Thyroid gland (tissue), 4 donors: ENCODE results near the gene TMEM79.

ENCODE experiments used
- POLR2A ChIP-seq, 2 donors: fragments of 450-650 bp; IDR thresholded peaks; one replicate each; pipeline ENCODE4 v1.6.1; 2017; ENCODE audit warnings: antibody characterized with exemption in 2 of 2, mild to moderate bottlenecking in 2 of 2, moderate library complexity in 1 of 2
- TF ChIP-seq, protein P1 (sequence below), 6 experiments: fragments of 200-600 bp in 3 of 6; fragments of 450-650 bp in 3 of 6; sonication (generic) in 3 of 6; IDR thresholded peaks; one replicate each; pipeline ENCODE4 v1.5.1; 2016 to 2019; ENCODE audit warnings: antibody characterized with exemption in 6 of 6, mild to moderate bottlenecking in 2 of 6, inconsistent platforms in 1 of 6, moderate library complexity in 1 of 6

DNA sequence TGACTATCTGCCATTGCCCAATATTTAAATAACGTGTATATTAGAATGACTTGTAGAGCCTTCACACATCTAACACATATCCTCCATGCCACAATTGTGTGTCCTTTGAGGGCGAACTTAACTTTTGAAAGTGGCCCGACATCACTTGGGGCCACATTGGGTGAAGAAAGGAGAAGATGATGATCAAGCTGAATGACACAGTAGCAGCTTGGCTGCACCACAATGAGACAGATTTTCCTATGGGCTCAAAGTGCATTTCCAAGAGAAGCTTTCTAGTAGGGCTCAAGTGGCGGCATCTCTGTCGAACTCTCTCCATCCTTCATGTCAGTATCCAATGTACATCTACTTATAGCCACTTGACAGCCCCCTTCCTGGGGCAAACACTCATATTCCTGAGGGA, 45.9 kb upstream of the TMEM79 start:
- TF ChIP-seq, protein P1, sequence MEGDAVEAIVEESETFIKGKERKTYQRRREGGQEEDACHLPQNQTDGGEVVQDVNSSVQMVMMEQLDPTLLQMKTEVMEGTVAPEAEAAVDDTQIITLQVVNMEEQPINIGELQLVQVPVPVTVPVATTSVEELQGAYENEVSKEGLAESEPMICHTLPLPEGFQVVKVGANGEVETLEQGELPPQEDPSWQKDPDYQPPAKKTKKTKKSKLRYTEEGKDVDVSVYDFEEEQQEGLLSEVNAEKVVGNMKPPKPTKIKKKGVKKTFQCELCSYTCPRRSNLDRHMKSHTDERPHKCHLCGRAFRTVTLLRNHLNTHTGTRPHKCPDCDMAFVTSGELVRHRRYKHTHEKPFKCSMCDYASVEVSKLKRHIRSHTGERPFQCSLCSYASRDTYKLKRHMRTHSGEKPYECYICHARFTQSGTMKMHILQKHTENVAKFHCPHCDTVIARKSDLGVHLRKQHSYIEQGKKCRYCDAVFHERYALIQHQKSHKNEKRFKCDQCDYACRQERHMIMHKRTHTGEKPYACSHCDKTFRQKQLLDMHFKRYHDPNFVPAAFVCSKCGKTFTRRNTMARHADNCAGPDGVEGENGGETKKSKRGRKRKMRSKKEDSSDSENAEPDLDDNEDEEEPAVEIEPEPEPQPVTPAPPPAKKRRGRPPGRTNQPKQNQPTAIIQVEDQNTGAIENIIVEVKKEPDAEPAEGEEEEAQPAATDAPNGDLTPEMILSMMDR (IDR thresholded peaks at IDR 0.05), result no peak
- TF ChIP-seq POLR2A (IDR thresholded peaks at IDR 0.05), result no peak
